AG04449 (cell line): ENCODE measurements around the gene GNG7.

Experiments used
- CTCF ChIA-PET: fragments of 350-600 bp; formaldehyde crosslinking; extraction: SDS; loops from one replicate; lab custom pipeline; 2021; ENCODE audit warnings: antibody characterized with exemption; lab: Yijun Ruan, JAX
- POLR2A ChIA-PET: fragments of 400-600, 350-600 bp; formaldehyde crosslinking; extraction: SDS; loops from one replicate; lab custom pipeline; 2020; ENCODE audit warnings: antibody characterized with exemption, inconsistent platforms; lab: Yijun Ruan, JAX
- DNase-seq: peaks from one replicate; pipeline ENCODE4 v3.0.0-alpha.2; 2010; ENCODE audit warnings: low read depth, low spot score
- H3K4me3 ChIP-seq: 2 replicates; pipeline ENCODE4 v1.5.1; 2011; ENCODE audit warnings: low read depth, mild to moderate bottlenecking, control low read depth, low read length
- TF ChIP-seq, protein P1 (sequence below): IDR thresholded peaks from one replicate; pipeline ENCODE4 v1.5.1; 2011; ENCODE audit warnings: mild to moderate bottlenecking, moderate library complexity, low read length, control low read depth, inconsistent platforms; ENCODE audit not compliant: insufficient read depth; ENCODE audit errors: missing control alignments

Gene GNG7

GRCh38 chr19:2634228-2634951 lies 68.1 kb downstream of the GNG7 start:
- ChIA-PET POLR2A (no interaction called here), CTCF (interaction anchor here (0.8 to 8.3 kb wide), 8 partner anchors 14 to 395 kb away, joined by 3 to 50 read pairs (median 3); no protein-coding TSS in a partner anchor)
- H3K4me3 ChIP-seq, result no peak overlapping the region
- no peak for DNase-seq
- TF ChIP-seq, protein P1, sequence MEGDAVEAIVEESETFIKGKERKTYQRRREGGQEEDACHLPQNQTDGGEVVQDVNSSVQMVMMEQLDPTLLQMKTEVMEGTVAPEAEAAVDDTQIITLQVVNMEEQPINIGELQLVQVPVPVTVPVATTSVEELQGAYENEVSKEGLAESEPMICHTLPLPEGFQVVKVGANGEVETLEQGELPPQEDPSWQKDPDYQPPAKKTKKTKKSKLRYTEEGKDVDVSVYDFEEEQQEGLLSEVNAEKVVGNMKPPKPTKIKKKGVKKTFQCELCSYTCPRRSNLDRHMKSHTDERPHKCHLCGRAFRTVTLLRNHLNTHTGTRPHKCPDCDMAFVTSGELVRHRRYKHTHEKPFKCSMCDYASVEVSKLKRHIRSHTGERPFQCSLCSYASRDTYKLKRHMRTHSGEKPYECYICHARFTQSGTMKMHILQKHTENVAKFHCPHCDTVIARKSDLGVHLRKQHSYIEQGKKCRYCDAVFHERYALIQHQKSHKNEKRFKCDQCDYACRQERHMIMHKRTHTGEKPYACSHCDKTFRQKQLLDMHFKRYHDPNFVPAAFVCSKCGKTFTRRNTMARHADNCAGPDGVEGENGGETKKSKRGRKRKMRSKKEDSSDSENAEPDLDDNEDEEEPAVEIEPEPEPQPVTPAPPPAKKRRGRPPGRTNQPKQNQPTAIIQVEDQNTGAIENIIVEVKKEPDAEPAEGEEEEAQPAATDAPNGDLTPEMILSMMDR, result no peak

GRCh38 chr19:2633693-2634075 lies 68.8 kb downstream of the GNG7 start:
- ChIA-PET CTCF (interaction anchor here (0.9 to 8.3 kb wide), 4 partner anchors 13 to 395 kb away, joined by 3 to 50 read pairs (median 4); no protein-coding TSS in a partner anchor), POLR2A (no interaction called here)
- no peak overlapping the region for H3K4me3 ChIP-seq
- DNase-seq, result no peak
- TF ChIP-seq, protein P1, result no peak

GRCh38 chr19:2631213-2631821 lies 71.2 kb downstream of the GNG7 start:
- CTCF ChIA-PET, result interaction anchor here (0.8 to 8.3 kb wide), 3 partner anchors 8 to 118 kb away, joined by 3 to 50 read pairs (median 4); no protein-coding TSS in a partner anchor
- DNase-seq, result no peak
- H3K4me3 ChIP-seq, result no peak overlapping the region
- TF ChIP-seq, protein P1, result no peak
- POLR2A ChIA-PET, result interaction anchor here (1.8 kb wide), 1 partner anchor 155 kb away, joined by 7 read pairs; the partner anchor contains the start of gene GADD45B

- ChIA-PET CTCF (interaction anchor here (0.8 to 8.3 kb wide), 3 partner anchors 9 to 119 kb away, joined by 3 to 50 read pairs (median 4); no protein-coding TSS in a partner anchor), POLR2A (interaction anchor here (1.8 kb wide), 1 partner anchor 154 kb away, joined by 7 read pairs; the partner anchor contains the start of gene GADD45B)
- no peak overlapping the region for H3K4me3 ChIP-seq
- TF ChIP-seq, protein P1, result no peak
- no peak for DNase-seq
Observed at GRCh38 chr19:2630352-2631001, 72.0 kb downstream of the GNG7 start.

- DNase-seq, result no peak
- no peak overlapping the region for H3K4me3 ChIP-seq
- TF ChIP-seq, protein P1, result no peak
- ChIA-PET POLR2A (interaction anchor here (1.8 kb wide), 1 partner anchor 153 kb away, joined by 7 read pairs; the partner anchor contains the start of gene GADD45B), CTCF (interaction anchor here (6.2 to 8.3 kb wide), 2 partner anchors 9 to 17 kb away, joined by 50 to 76 read pairs; no protein-coding TSS in a partner anchor)
Observed at GRCh38 chr19:2629491-2630351, 72.8 kb downstream of the GNG7 start.
